HepG2 (cell line): ENCODE results near the gene TRAPPC10. TPM values are rescaled to one million over a fixed set of nuclear protein-coding genes. Genes with fewer than 3 reads are reported as not detected.

Experiments
- EEA1 ChIP-seq: sonication (generic); formaldehyde crosslinking; IDR thresholded peaks from 2 replicates; pipeline ENCODE4 v1.5.1; 2020; ENCODE audit warnings: mild to moderate bottlenecking, missing genetic modification reagents, borderline replicate concordance
- GATAD2A ChIP-seq: IDR thresholded peaks from 2 replicates; pipeline ENCODE4 v1.6.1; 2016
- IKZF4 ChIP-seq: sonication (generic); formaldehyde crosslinking; IDR thresholded peaks from 2 replicates; pipeline ENCODE4 v1.5.1; 2020; ENCODE audit warnings: borderline replicate concordance, mild to moderate bottlenecking, low read depth, missing genetic modification reagents; ENCODE audit errors: not compliant biosample characterization
- KLF6 ChIP-seq: IDR thresholded peaks from 2 replicates; pipeline ENCODE4 v1.8.0; 2016; ENCODE audit warnings: missing biosample characterization, missing genetic modification reagents
- NKX3-1 ChIP-seq: sonication (generic); formaldehyde crosslinking; IDR thresholded peaks from 2 replicates; pipeline ENCODE4 v1.5.0; 2020; ENCODE audit warnings: missing genetic modification reagents
- NONO ChIP-seq, 2 experiments: fragments of 450-650 bp in 1 of 2; sonication (generic) in 1 of 2; formaldehyde crosslinking in 1 of 2; IDR thresholded peaks in 1 of 2; conservative IDR thresholded peaks in 1 of 2; 2 replicates each; pipeline versions ENCODE4 v1.6.1 to v1.8.0; 2017 to 2022; ENCODE audit warnings: mild to moderate bottlenecking in 1 of 2, missing genetic modification reagents in 1 of 2, moderate library complexity in 1 of 2
- PHF8 ChIP-seq: sonication (generic); formaldehyde crosslinking; IDR thresholded peaks from 2 replicates; pipeline ENCODE4 v1.5.0; 2020; ENCODE audit warnings: missing genetic modification reagents
- REL ChIP-seq: sonication (generic); formaldehyde crosslinking; conservative IDR thresholded peaks from 2 replicates; pipeline ENCODE4 v1.8.0; 2022; ENCODE audit warnings: mild to moderate bottlenecking, missing genetic modification reagents, moderate library complexity
- RXRB ChIP-seq: IDR thresholded peaks from 2 replicates; pipeline ENCODE4 v1.6.1; 2016; ENCODE audit warnings: borderline replicate concordance, missing genetic modification reagents, missing compliant biosample characterization
- ZFP90 ChIP-seq: sonication (generic); formaldehyde crosslinking; IDR thresholded peaks from 2 replicates; pipeline ENCODE4 v1.8.0; 2022; ENCODE audit warnings: missing genetic modification reagents, mild to moderate bottlenecking, inconsistent platforms, borderline replicate concordance
- ZNF30 ChIP-seq: sonication (generic); formaldehyde crosslinking; IDR thresholded peaks from 2 replicates; pipeline ENCODE4 v1.5.0; 2020; ENCODE audit warnings: mild to moderate bottlenecking, missing genetic modification reagents
- ZNF570 ChIP-seq: sonication (generic); formaldehyde crosslinking; IDR thresholded peaks from 2 replicates; pipeline ENCODE4 v1.4.0; 2020; ENCODE audit warnings: mild to moderate bottlenecking, missing genetic modification reagents, borderline replicate concordance
- ZNF589 ChIP-seq: sonication (generic); formaldehyde crosslinking; conservative IDR thresholded peaks from 2 replicates; pipeline ENCODE4 v1.8.0; 2022; ENCODE audit warnings: mild to moderate bottlenecking, moderate library complexity, missing genetic modification reagents
- ZNF639 ChIP-seq: conservative IDR thresholded peaks from 2 replicates; pipeline ENCODE4 v1.6.1; 2018; ENCODE audit warnings: missing genetic modification reagents
- ZSCAN20 ChIP-seq: sonication (generic); formaldehyde crosslinking; IDR thresholded peaks from 2 replicates; pipeline ENCODE4 v1.4.0; 2020; ENCODE audit warnings: missing genetic modification reagents, mild to moderate bottlenecking, borderline replicate concordance
- ZXDC ChIP-seq: sonication (generic); formaldehyde crosslinking; IDR thresholded peaks from 2 replicates; pipeline ENCODE4 v1.5.0; 2020; ENCODE audit warnings: mild to moderate bottlenecking, missing genetic modification reagents
- polyA plus RNA-seq, 8 experiments: library from polyadenylated mRNA; depleted of rRNA in 3 of 8; stranded (reverse) in 7 of 8; unstranded in 1 of 8; fragments of >200 nt; fragmentation: Illumina TruSeq in 4 of 8; extraction: Trizol in 4 of 8; gene quantifications; 2 replicates each; pipeline versions ENCODE4 v1.2.1 to v1.2.3, GENCODE V29; 2011 to 2016; ENCODE audit warnings: low read depth in 4 of 8, missing spikeins in 1 of 8, mixed read lengths in 1 of 8; ENCODE audit not compliant: insufficient read depth in 1 of 8
- total RNA-seq, 5 experiments: library from RNA; depleted of rRNA; stranded (reverse); fragments of >200 nt; fragmentation: Illumina TruSeq; extraction: Trizol; gene quantifications; 2 replicates each; pipeline ENCODE4 v1.2.3, GENCODE V29; 2016; ENCODE audit warnings: low read depth in 1 of 5
- TF ChIP-seq, protein P1 (sequence below): IDR thresholded peaks from 2 replicates; pipeline ENCODE4 v1.6.1; 2018; ENCODE audit warnings: missing genetic modification reagents
- TF ChIP-seq, protein P2 (sequence below): sonication (generic); formaldehyde crosslinking; IDR thresholded peaks from 2 replicates; pipeline ENCODE4 v1.4.0; 2020; ENCODE audit warnings: mild to moderate bottlenecking, missing genetic modification reagents
- TF ChIP-seq, protein P3 (sequence below): sonication (generic); formaldehyde crosslinking; conservative IDR thresholded peaks from 2 replicates; pipeline ENCODE4 v1.4.0; 2020; ENCODE audit warnings: missing genetic modification reagents
- TF ChIP-seq, protein P4 (sequence below): IDR thresholded peaks from 2 replicates; pipeline ENCODE4 v1.6.1; 2012; ENCODE audit warnings: inconsistent platforms

TRAPPC10 gene
- total and polyA plus RNA-seq, 2 of the 13 experiments (the other 11 are each of a cell fraction or from before 2014, with no cell fraction given) = 10.6 to 16.5 TPM

GRCh38 chr21:44011579-44012473 lies at the start of gene TRAPPC10 (continued):
- TF ChIP-seq ZSCAN20 (CRISPR knock-in tag) (no peak), EEA1 (CRISPR knock-in tag) (peak; percentile 33; the same call in 1 of the 2 replicates), ZFP90 (CRISPR knock-in tag) (no peak), ZNF570 (CRISPR knock-in tag) (no peak), NKX3-1 (CRISPR knock-in tag) (peak; percentile 51; the same call in 1 of the 2 replicates), PHF8 (peak; percentile 88), ZNF30 (CRISPR knock-in tag) (no peak), ZXDC (CRISPR knock-in tag) (no peak), ZNF639 (CRISPR knock-in tag) (peak; percentile 92), ZNF589 (CRISPR knock-in tag) (peak; percentile 52; the same call in 1 of the 2 replicates), GATAD2A (CRISPR knock-in tag) (no peak), RXRB (no peak), REL (peak; percentile 23; the same call in 1 of the 2 replicates), NONO (IDR thresholded peaks at IDR 0.05) (no peak), NONO (CRISPR knock-in tag; conservative IDR thresholded peaks at IDR 0.05) (peak; percentile 39; the same call in 1 of the 2 replicates), KLF6 (CRISPR knock-in tag) (0 out of 2 replicates have a peak, but pooled peaks have one; percentile 28), IKZF4 (peak; percentile 33)
- TF ChIP-seq, protein P1, sequence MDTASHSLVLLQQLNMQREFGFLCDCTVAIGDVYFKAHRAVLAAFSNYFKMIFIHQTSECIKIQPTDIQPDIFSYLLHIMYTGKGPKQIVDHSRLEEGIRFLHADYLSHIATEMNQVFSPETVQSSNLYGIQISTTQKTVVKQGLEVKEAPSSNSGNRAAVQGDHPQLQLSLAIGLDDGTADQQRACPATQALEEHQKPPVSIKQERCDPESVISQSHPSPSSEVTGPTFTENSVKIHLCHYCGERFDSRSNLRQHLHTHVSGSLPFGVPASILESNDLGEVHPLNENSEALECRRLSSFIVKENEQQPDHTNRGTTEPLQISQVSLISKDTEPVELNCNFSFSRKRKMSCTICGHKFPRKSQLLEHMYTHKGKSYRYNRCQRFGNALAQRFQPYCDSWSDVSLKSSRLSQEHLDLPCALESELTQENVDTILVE = peak; percentile 83; the same call in 1 of the 2 replicates
- TF ChIP-seq, protein P2, sequence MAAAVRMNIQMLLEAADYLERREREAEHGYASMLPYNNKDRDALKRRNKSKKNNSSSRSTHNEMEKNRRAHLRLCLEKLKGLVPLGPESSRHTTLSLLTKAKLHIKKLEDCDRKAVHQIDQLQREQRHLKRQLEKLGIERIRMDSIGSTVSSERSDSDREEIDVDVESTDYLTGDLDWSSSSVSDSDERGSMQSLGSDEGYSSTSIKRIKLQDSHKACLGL = 0 out of 2 replicates have a peak, but pooled peaks have one; percentile 30
- TF ChIP-seq, protein P3, sequence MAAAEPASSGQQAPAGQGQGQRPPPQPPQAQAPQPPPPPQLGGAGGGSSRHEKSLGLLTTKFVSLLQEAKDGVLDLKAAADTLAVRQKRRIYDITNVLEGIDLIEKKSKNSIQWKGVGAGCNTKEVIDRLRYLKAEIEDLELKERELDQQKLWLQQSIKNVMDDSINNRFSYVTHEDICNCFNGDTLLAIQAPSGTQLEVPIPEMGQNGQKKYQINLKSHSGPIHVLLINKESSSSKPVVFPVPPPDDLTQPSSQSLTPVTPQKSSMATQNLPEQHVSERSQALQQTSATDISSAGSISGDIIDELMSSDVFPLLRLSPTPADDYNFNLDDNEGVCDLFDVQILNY (CRISPR knock-in tag) = 0 out of 2 replicates have a peak, but pooled peaks have one; percentile 11
- TF ChIP-seq, protein P4, sequence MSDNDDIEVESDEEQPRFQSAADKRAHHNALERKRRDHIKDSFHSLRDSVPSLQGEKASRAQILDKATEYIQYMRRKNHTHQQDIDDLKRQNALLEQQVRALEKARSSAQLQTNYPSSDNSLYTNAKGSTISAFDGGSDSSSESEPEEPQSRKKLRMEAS = peak; percentile 87
